ACC112 (cell line): ENCODE measurements around the gene MCTP1.

Experiments used
- H2AFZ ChIP-seq: fragments of 200-600 bp; sonication (generic); one replicate; pipeline ENCODE4 v1.6.0; 2017; ENCODE audit warnings: antibody characterized with exemption, low read length; ENCODE audit not compliant: unreplicated experiment
- H3K27ac ChIP-seq: fragments of 200-600 bp; sonication (generic); 2 replicates; pipeline ENCODE4 v1.5.1; 2014; ENCODE audit warnings: low read depth, mild to moderate bottlenecking, antibody characterized with exemption, low read length, moderate library complexity
- H3K27me3 ChIP-seq: fragments of 200-600 bp; sonication (generic); 2 replicates; pipeline ENCODE4 v1.6.1; 2014; ENCODE audit warnings: mild to moderate bottlenecking, antibody characterized with exemption, low read length, moderate library complexity, mixed read lengths; ENCODE audit not compliant: insufficient read depth
- H3K36me3 ChIP-seq: fragments of 200-600 bp; sonication (generic); 2 replicates; pipeline ENCODE4 v1.6.1; 2016; ENCODE audit warnings: mild to moderate bottlenecking, antibody characterized with exemption, low read length, moderate library complexity, mixed read lengths; ENCODE audit not compliant: insufficient read depth
- H3K4me1 ChIP-seq: fragments of 200-600 bp; sonication (generic); one replicate; pipeline ENCODE4 v1.6.1; 2016; ENCODE audit warnings: low read length, mixed read lengths; ENCODE audit not compliant: insufficient read depth, unreplicated experiment, control insufficient read depth
- H3K4me3 ChIP-seq: fragments of 200-600 bp; sonication (generic); 2 replicates; pipeline ENCODE4 v1.5.1; 2014; ENCODE audit warnings: mild to moderate bottlenecking, low read depth, low read length
- H3K79me2 ChIP-seq: fragments of 200-600 bp; sonication (generic); one replicate; pipeline ENCODE4 v1.6.0; 2016; ENCODE audit warnings: low read length; ENCODE audit not compliant: control insufficient read depth, unreplicated experiment, insufficient read depth

The MCTP1 gene

GRCh38 chr5:94769996-94770395, 514.9 kb downstream of the MCTP1 start:
- no peak overlapping the region for H2AFZ ChIP-seq
- no peak overlapping the region for H3K4me3 ChIP-seq
- no peaks in the 10 kb centered on the region for H3K4me1 ChIP-seq
- H3K36me3 ChIP-seq = no peaks in the 10 kb centered on the region
- H3K27ac ChIP-seq = no peak overlapping the region
- no peaks in the 10 kb centered on the region for H3K79me2 ChIP-seq
- H3K27me3 ChIP-seq = no peaks in the 10 kb centered on the region

- no peaks in the 10 kb centered on the region for H3K4me1 ChIP-seq
- no peak overlapping the region for H3K4me3 ChIP-seq
- H3K27ac ChIP-seq = no peak overlapping the region
- H3K27me3 ChIP-seq = no peaks in the 10 kb centered on the region
- H3K79me2 ChIP-seq = no peaks in the 10 kb centered on the region
- H2AFZ ChIP-seq = no peak overlapping the region
- no peaks in the 10 kb centered on the region; the same call in 1 of the 2 replicates for H3K36me3 ChIP-seq
Measured at GRCh38 chr5:94761786-94762185, 523.1 kb downstream of the MCTP1 start.

DNA sequence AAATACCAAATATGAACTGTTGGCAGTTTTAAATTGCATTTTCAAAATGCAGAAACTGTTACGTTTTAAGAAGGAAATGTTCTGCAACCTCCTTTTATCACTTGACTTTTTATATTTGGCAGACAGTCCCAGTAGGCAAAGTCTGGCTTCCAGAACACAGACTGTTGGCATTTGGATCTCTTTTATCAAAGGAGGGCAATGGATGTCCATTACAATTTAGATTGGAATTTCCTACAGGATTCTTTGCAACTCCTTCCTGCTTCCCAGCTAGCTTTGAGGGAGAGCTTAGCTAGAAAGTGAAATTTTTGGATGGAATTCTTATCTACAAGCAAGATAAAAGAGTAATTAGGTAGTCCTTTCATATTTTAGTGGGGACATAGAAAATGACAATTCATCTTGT, 523.8 kb downstream of the MCTP1 start:
- Histone ChIP-seq H3K79me2 (no peaks in the 10 kb centered on the region), H3K4me1 (no peaks in the 10 kb centered on the region), H3K4me3 (no peak overlapping the region), H2AFZ (no peak overlapping the region), H3K27ac (no peak overlapping the region), H3K27me3 (no peaks in the 10 kb centered on the region), H3K36me3 (no peaks in the 10 kb centered on the region; the same call in 1 of the 2 replicates)

- no peak overlapping the region for H3K27ac ChIP-seq
- no peak overlapping the region for H2AFZ ChIP-seq
- no peaks in the 10 kb centered on the region for H3K79me2 ChIP-seq
- H3K4me1 ChIP-seq = no peaks in the 10 kb centered on the region
- no peak overlapping the region for H3K4me3 ChIP-seq
- H3K36me3 ChIP-seq = no peaks in the 10 kb centered on the region; the same call in 1 of the 2 replicates
- H3K27me3 ChIP-seq = no peaks in the 10 kb centered on the region
Measured at GRCh38 chr5:94759961-94760360, 524.9 kb downstream of the MCTP1 start.

DNA sequence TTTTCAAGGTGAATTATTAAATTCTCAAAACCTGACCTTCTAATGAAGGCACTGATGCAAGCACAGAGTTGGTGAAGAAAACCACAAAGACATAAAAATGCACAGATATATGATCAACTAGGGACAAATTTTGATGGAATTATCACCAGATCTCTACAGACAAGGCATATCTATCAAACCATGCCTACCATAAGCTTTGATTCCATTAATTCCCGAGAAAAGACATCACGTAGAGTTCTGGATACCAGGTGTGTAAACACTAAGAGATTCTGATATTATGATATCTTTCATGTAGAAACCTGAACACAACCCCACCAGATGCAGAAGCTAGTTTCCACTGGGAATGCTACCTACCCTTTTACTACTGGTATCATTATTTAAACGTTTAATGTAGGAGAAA, 525.9 kb downstream of the MCTP1 start:
- Histone ChIP-seq H3K27ac (no peak overlapping the region), H3K36me3 (no peaks in the 10 kb centered on the region), H3K4me3 (no peak overlapping the region), H3K27me3 (no peaks in the 10 kb centered on the region), H3K4me1 (no peaks in the 10 kb centered on the region), H2AFZ (no peak overlapping the region), H3K79me2 (no peaks in the 10 kb centered on the region)

DNA sequence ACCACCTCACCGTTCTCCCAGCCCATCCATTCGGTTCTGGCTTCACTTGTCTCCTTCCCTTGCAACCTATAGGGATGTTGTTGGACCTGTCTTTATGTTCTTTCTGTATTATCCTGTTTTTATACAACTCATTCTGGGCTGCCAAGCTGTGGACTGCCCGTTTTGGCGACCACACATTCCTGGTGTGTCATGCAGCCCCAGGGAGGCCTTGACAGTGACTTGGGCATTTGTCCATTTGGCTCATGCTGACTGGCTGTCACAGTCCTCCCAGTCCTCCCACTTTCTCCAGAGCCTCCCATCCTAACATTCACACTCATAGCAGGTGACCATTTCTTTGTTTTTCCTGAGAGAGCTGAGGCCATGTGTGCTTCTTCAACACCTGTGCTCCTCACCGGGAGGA, 530.1 kb downstream of the MCTP1 start:
- Histone ChIP-seq H3K36me3 (no peaks in the 10 kb centered on the region), H2AFZ (no peak overlapping the region), H3K79me2 (no peaks in the 10 kb centered on the region), H3K4me3 (no peak overlapping the region), H3K27me3 (no peaks in the 10 kb centered on the region), H3K4me1 (no peaks in the 10 kb centered on the region), H3K27ac (no peak overlapping the region)

- H3K79me2 ChIP-seq = no peaks in the 10 kb centered on the region
- no peaks in the 10 kb centered on the region for H3K36me3 ChIP-seq
- no peaks in the 10 kb centered on the region for H3K27me3 ChIP-seq
- no peak overlapping the region for H2AFZ ChIP-seq
- H3K27ac ChIP-seq = no peak overlapping the region
- peaks cover 13% of the 10 kb centered on the region for H3K4me1 ChIP-seq
- H3K4me3 ChIP-seq = no peak overlapping the region
Measured at GRCh38 chr5:94751460-94751859, 533.4 kb downstream of the MCTP1 start.

- Histone ChIP-seq H3K27ac (no peak overlapping the region), H2AFZ (no peak overlapping the region), H3K79me2 (no peaks in the 10 kb centered on the region), H3K4me3 (no peak overlapping the region), H3K27me3 (no peaks in the 10 kb centered on the region), H3K4me1 (peaks cover 20% of the 10 kb centered on the region), H3K36me3 (no peaks in the 10 kb centered on the region)
Measured at GRCh38 chr5:94750681-94751080, 534.2 kb downstream of the MCTP1 start.

- Histone ChIP-seq H3K4me1 (peaks cover 23% of the 10 kb centered on the region), H3K79me2 (no peaks in the 10 kb centered on the region), H3K36me3 (no peaks in the 10 kb centered on the region), H3K4me3 (no peak overlapping the region), H3K27ac (no peak overlapping the region), H3K27me3 (no peaks in the 10 kb centered on the region), H2AFZ (no peak overlapping the region)
Measured at GRCh38 chr5:94749042-94749441, 535.9 kb downstream of the MCTP1 start.

GRCh38 chr5:94748212-94748611, 536.7 kb downstream of the MCTP1 start:
- no peaks in the 10 kb centered on the region for H3K36me3 ChIP-seq
- H3K27ac ChIP-seq = no peak overlapping the region
- H3K79me2 ChIP-seq = no peaks in the 10 kb centered on the region
- no peak overlapping the region for H2AFZ ChIP-seq
- no peaks in the 10 kb centered on the region for H3K27me3 ChIP-seq
- no peak overlapping the region for H3K4me3 ChIP-seq
- H3K4me1 ChIP-seq = peaks cover 23% of the 10 kb centered on the region

DNA sequence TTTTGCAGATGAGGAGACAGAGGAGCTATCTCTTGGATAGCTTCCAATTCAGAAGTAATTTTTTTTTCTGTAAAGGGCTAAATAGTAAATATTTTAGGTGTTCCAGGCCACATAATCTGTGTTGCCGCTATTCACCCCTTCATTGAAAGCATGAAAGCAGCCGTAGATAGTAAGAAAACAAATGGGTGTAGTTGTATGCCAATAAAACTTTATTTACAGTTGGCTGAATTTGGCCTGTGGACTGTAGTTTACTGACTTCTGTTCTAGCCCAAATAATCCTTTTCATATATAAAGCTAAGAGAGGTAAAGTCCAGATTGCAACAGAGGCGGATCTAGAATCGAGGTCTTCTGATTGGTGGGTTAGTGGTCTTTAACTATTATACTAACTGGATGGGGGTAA, 537.5 kb downstream of the MCTP1 start:
- peak overlapping the region; percentile 86 for H3K27ac ChIP-seq
- H3K4me3 ChIP-seq = no peak overlapping the region
- no peaks in the 10 kb centered on the region for H3K79me2 ChIP-seq
- peaks cover 23% of the 10 kb centered on the region for H3K4me1 ChIP-seq
- no peaks in the 10 kb centered on the region for H3K27me3 ChIP-seq
- no peaks in the 10 kb centered on the region for H3K36me3 ChIP-seq
- no peak overlapping the region for H2AFZ ChIP-seq
